A549 (cell line): ENCODE measurements around the gene TRANK1. TPM values are rescaled to one million over a fixed set of nuclear protein-coding genes. Genes with fewer than 3 reads are reported as not detected.
"Not testable (repeated sequence)": the region's sequence is repeated elsewhere in the genome, so short reads cannot be mapped to it uniquely, and the experiment has no call there.

Experiments
- ATAC-seq, 2 experiments: fragments of 200-7000 bp in 1 of 2; fragments of >200 bp in 1 of 2; cut with Nextera tagmentation in 1 of 2; cut with Tn5 transposase in 1 of 2; 3 replicates each; pipeline versions ENCODE4 v1.8.0 to v1.9.1; 2018 to 2020; ENCODE audit warnings: mild to moderate bottlenecking in 1 of 2, moderate library complexity in 1 of 2
- CTCF ChIA-PET: fragments of 300-600 bp; sonication (Branson Sonifier 250); formaldehyde crosslinking; extraction: SDS; loops from one replicate; lab custom pipeline; 2021; ENCODE audit warnings: antibody characterized with exemption, inconsistent platforms; lab: Yijun Ruan, JAX
- POLR2A ChIA-PET: fragments of 350-600 bp; formaldehyde crosslinking; extraction: SDS; loops from one replicate; lab custom pipeline; 2021; ENCODE audit warnings: antibody characterized with exemption, inconsistent platforms; lab: Yijun Ruan, JAX
- DNase-seq, 2 experiments: peaks; one replicate each; pipeline versions ENCODE4 v3.0.0 to v3.0.0-alpha.2; 2011 to 2016; ENCODE audit warnings: low read depth in 1 of 2, low spot score in 1 of 2
- FAIRE-seq: peaks from 2 replicates; lab custom pipeline; 2011; peaks lifted over from hg19 to GRCh38; lab: Jason Lieb, UNC
- H3K27ac ChIP-seq, 2 experiments: fragments of >200 bp; sonication (Bioruptor Twin); formaldehyde crosslinking; 3 replicates each; pipeline ENCODE4 v1.5.1; 2016 to 2017
- H3K4me1 ChIP-seq: fragments of >200 bp; sonication (Bioruptor Twin); formaldehyde crosslinking; 3 replicates; pipeline ENCODE4 v1.6.1; 2016
- H3K4me2 ChIP-seq: fragments of >200 bp; sonication (Bioruptor Twin); formaldehyde crosslinking; 3 replicates; pipeline ENCODE4 v1.6.1; 2016
- H3K4me3 ChIP-seq: fragments of >200 bp; sonication (Bioruptor Twin); formaldehyde crosslinking; 3 replicates; pipeline ENCODE4 v1.5.1; 2016
- H3K9me3 ChIP-seq: fragments of >200 bp; sonication (Bioruptor Twin); formaldehyde crosslinking; 3 replicates; pipeline ENCODE4 v1.6.1; 2016
- ATOH8 ChIP-seq: fragments of 250-450 bp; sonication (Bioruptor Pico); IDR thresholded peaks from 2 replicates; pipeline ENCODE4 v1.5.0; 2020; ENCODE audit warnings: low read depth, mild to moderate bottlenecking, moderate library complexity
- CBX8 ChIP-seq: fragments of 200-600 bp; sonication (generic); IDR thresholded peaks from 2 replicates; pipeline ENCODE4 v1.6.1; 2016
- CTCF ChIP-seq: fragments of >200 bp; sonication (Bioruptor Twin); formaldehyde crosslinking; IDR thresholded peaks from 3 replicates; pipeline ENCODE4 v1.5.1; 2016
- E2F6 ChIP-seq: IDR thresholded peaks from 2 replicates; pipeline ENCODE4 v1.6.1; 2012; ENCODE audit warnings: low read depth, borderline replicate concordance
- ESRRA ChIP-seq: fragments of 150-350 bp; IDR thresholded peaks from 2 replicates; pipeline ENCODE4 v1.6.1; 2014; ENCODE audit warnings: mild to moderate bottlenecking, low read length, borderline replicate concordance
- FOSL2 ChIP-seq, 2 experiments: fragments of 450-650 bp in 1 of 2; fragments of >200 bp in 1 of 2; sonication (Bioruptor Twin) in 1 of 2; formaldehyde crosslinking; IDR thresholded peaks; 2 replicates each; pipeline versions ENCODE4 v1.5.0 to v1.6.1; 2016 to 2020; ENCODE audit warnings: mild to moderate bottlenecking in 1 of 2, moderate library complexity in 1 of 2
- HDAC2 ChIP-seq: fragments of 200-600 bp; sonication (generic); IDR thresholded peaks from 2 replicates; pipeline ENCODE4 v1.6.1; 2016
- HOXA7 ChIP-seq: fragments of 250-450 bp; sonication (Bioruptor Pico); IDR thresholded peaks from 2 replicates; pipeline ENCODE4 v1.5.0; 2020; ENCODE audit warnings: mild to moderate bottlenecking, moderate library complexity
- HOXB13 ChIP-seq: fragments of 250-450 bp; sonication (Bioruptor Pico); IDR thresholded peaks from 2 replicates; pipeline ENCODE4 v1.5.0; 2020; ENCODE audit warnings: low read depth, mild to moderate bottlenecking, moderate library complexity
- KDM1A ChIP-seq: fragments of 200-600 bp; sonication (generic); IDR thresholded peaks from 2 replicates; pipeline ENCODE4 v1.6.1; 2016; ENCODE audit warnings: low read depth, mild to moderate bottlenecking
- MYC ChIP-seq: IDR thresholded peaks from 2 replicates; pipeline ENCODE4 v1.6.1; 2012; ENCODE audit warnings: mild to moderate bottlenecking, inconsistent platforms, low read length, improper control_type of control experiment, borderline replicate concordance
- NPAS2 ChIP-seq: fragments of 250-450 bp; sonication (Bioruptor Pico); IDR thresholded peaks from 2 replicates; pipeline ENCODE4 v1.8.0; 2022; ENCODE audit warnings: mild to moderate bottlenecking, moderate library complexity, borderline replicate concordance
- NR3C1 ChIP-seq: fragments of >200 bp; sonication (Bioruptor Twin); formaldehyde crosslinking; IDR thresholded peaks from 3 replicates; pipeline ENCODE4 v1.6.1; 2017
- RARB ChIP-seq: fragments of 250-450 bp; sonication (Bioruptor Pico); IDR thresholded peaks from 2 replicates; pipeline ENCODE4 v1.8.0; 2021; ENCODE audit warnings: mild to moderate bottlenecking, moderate library complexity
- RCOR1 ChIP-seq: fragments of 150-350 bp; IDR thresholded peaks from 2 replicates; pipeline ENCODE4 v1.6.1; 2014; ENCODE audit warnings: antibody characterized with exemption, low read length, low read depth
- RFX5 ChIP-seq: fragments of 450-650 bp; IDR thresholded peaks from 2 replicates; pipeline ENCODE4 v1.7.1; 2014; ENCODE audit warnings: antibody characterized with exemption, mild to moderate bottlenecking, moderate library complexity
- SMC3 ChIP-seq: fragments of >200 bp; sonication (Bioruptor Twin); formaldehyde crosslinking; IDR thresholded peaks from 3 replicates; pipeline ENCODE4 v1.6.1; 2018; ENCODE audit warnings: inconsistent platforms
- SREBF2 ChIP-seq: fragments of 450-650 bp; IDR thresholded peaks from 2 replicates; pipeline ENCODE4 v1.6.1; 2014; ENCODE audit warnings: mild to moderate bottlenecking, moderate library complexity
- ZFP36 ChIP-seq: fragments of 450-650 bp; IDR thresholded peaks from 2 replicates; pipeline ENCODE4 v1.6.1; 2014; ENCODE audit warnings: borderline replicate concordance; ENCODE audit not compliant: partially characterized antibody
- ZSCAN20 ChIP-seq: fragments of 250-450 bp; sonication (Bioruptor Pico); IDR thresholded peaks from 2 replicates; pipeline ENCODE4 v1.8.0; 2022; ENCODE audit warnings: mild to moderate bottlenecking, moderate library complexity
- WGBS: methylation state at CpG from one replicate; pipeline ENCODE4 v1.1.6; 2017; ENCODE audit errors: missing lambda C conversion rate; 5-methylcytosine and 5-hydroxymethylcytosine counted together
- polyA plus RNA-seq, 4 experiments: library from polyadenylated mRNA; depleted of rRNA in 3 of 4; stranded (reverse); fragments of >200 nt; fragmentation: RNase III in 1 of 4; extraction: RNeasy Plus Mini Kit Qiagen cat#74134 plus additional on column Dnase treatment in 1 of 4; gene quantifications; 2 replicates in 3 of 4; 3 replicates in 1 of 4; pipeline ENCODE4 v1.2.3, GENCODE V29; 2011 to 2017
- TF ChIP-seq, protein P1 (sequence below): fragments of >200 bp; sonication (Bioruptor Twin); formaldehyde crosslinking; IDR thresholded peaks from 2 replicates; pipeline ENCODE4 v1.6.1; 2016
- TF ChIP-seq, protein P2 (sequence below): fragments of 250-450 bp; sonication (Bioruptor Pico); IDR thresholded peaks from 2 replicates; pipeline ENCODE4 v1.5.0; 2021; ENCODE audit warnings: mild to moderate bottlenecking, moderate library complexity, borderline replicate concordance
- TF ChIP-seq, protein P3 (sequence below): fragments of >200 bp; sonication (Bioruptor Twin); formaldehyde crosslinking; IDR thresholded peaks from 3 replicates; pipeline ENCODE4 v1.6.1; 2016

TRANK1 gene
- polyA plus RNA-seq, 2 of the 4 experiments (the other 2 are of a cell fraction): 0.58 to 3.2 TPM

- TF ChIP-seq ESRRA (no peak), MYC (no peak), ATOH8 (no peak)
- TF ChIP-seq, protein P1, sequence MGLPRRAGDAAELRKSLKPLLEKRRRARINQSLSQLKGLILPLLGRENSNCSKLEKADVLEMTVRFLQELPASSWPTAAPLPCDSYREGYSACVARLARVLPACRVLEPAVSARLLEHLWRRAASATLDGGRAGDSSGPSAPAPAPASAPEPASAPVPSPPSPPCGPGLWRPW: no peak
- TF ChIP-seq, protein P2, sequence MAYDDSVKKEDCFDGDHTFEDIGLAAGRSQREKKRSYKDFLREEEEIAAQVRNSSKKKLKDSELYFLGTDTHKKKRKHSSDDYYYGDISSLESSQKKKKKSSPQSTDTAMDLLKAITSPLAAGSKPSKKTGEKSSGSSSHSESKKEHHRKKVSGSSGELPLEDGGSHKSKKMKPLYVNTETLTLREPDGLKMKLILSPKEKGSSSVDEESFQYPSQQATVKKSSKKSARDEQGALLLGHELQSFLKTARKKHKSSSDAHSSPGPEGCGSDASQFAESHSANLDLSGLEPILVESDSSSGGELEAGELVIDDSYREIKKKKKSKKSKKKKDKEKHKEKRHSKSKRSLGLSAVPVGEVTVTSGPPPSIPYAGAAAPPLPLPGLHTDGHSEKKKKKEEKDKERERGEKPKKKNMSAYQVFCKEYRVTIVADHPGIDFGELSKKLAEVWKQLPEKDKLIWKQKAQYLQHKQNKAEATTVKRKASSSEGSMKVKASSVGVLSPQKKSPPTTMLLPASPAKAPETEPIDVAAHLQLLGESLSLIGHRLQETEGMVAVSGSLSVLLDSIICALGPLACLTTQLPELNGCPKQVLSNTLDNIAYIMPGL (CRISPR knock-in tag): no peak
- Histone ChIP-seq H3K4me1 (peaks cover 14% of the 10 kb centered on the region), H3K9me3 (no peaks in the 10 kb centered on the region), H3K4me2 (no peak overlapping the region), H3K4me3 (no peak overlapping the region), H3K27ac (no peak overlapping the region)
- FAIRE-seq: no peak
- WGBS: 75% methylated on average over 3 of the region's 3 CpGs
- no peak for ATAC-seq
- ChIA-PET CTCF (no interaction called here), POLR2A (no interaction called here)
- no peak for DNase-seq
Observed at GRCh38 chr3:36956155-36956554, 11.3 kb upstream of the TRANK1 start.

GRCh38 chr3:36954452-36955134 lies 9.7 kb upstream of the TRANK1 start:
- H3K9me3 ChIP-seq: no peaks in the 10 kb centered on the region
- POLR2A ChIA-PET: no interaction called here
- CTCF ChIA-PET: interaction anchor here (0.7 kb wide), 1 partner anchor 413 kb away, joined by 5 read pairs; no protein-coding TSS in a partner anchor
- FAIRE-seq: no peak
- no peak overlapping the region for H3K27ac ChIP-seq
- H3K4me1 ChIP-seq: peaks cover 14% of the 10 kb centered on the region
- no peak for ATAC-seq
- no peak for DNase-seq
- TF ChIP-seq FOSL2 (IDR thresholded peaks at IDR 0.05) (no peak), FOSL2 (CRISPR knock-in tag; IDR thresholded peaks at IDR 0.05) (no peak), ZSCAN20 (no peak), HDAC2 (no peak), NPAS2 (no peak), SMC3 (no peak), SREBF2 (no peak), NR3C1 (no peak), E2F6 (no peak), ZFP36 (no peak), CBX8 (no peak), KDM1A (no peak), RFX5 (no peak), CTCF (no peak), RCOR1 (no peak), MYC (no peak), HOXB13 (CRISPR knock-in tag) (no peak), RARB (no peak), HOXA7 (CRISPR knock-in tag) (no peak)
- TF ChIP-seq, protein P3, sequence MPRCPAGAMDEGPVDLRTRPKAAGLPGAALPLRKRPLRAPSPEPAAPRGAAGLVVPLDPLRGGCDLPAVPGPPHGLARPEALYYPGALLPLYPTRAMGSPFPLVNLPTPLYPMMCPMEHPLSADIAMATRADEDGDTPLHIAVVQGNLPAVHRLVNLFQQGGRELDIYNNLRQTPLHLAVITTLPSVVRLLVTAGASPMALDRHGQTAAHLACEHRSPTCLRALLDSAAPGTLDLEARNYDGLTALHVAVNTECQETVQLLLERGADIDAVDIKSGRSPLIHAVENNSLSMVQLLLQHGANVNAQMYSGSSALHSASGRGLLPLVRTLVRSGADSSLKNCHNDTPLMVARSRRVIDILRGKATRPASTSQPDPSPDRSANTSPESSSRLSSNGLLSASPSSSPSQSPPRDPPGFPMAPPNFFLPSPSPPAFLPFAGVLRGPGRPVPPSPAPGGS: no peak
- TF ChIP-seq, protein P2 (CRISPR knock-in tag): no peak
- H3K4me3 ChIP-seq: no peak overlapping the region
- H3K4me2 ChIP-seq: no peak overlapping the region

DNA sequence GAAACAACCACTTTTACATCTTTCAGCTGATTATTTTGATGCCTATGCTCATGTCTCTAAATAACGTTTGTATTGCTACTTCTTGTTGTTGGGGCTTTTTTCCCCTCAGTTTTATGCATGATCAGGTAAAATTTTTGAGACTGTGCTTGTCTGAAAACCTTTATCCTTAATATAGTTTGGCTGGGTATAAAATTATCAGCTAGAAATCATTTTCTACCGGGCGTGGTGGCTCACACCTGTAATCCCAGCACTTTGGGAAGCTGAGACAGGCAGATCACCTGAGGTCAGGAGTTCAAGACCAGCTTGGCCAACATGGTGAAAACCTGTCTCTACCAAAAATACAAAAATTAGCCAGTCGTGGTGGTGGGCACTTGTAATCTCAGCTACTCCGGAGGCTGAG lies 3.0 kb upstream of the TRANK1 start:
- H3K27ac ChIP-seq, DNase-seq, H3K4me1 ChIP-seq, FAIRE-seq, H3K4me3 ChIP-seq, H3K4me2 ChIP-seq, POLR2A ChIA-PET, ATAC-seq: not testable (repeated sequence)
- WGBS: 51% methylated on average over 5 of the region's 5 CpGs
- peaks cover 33% of the 10 kb centered on the region for H3K9me3 ChIP-seq
- CTCF ChIA-PET: interaction anchor here (0.7 to 1.7 kb wide), 4 partner anchors 11 to 80 kb away, joined by 3 to 12 read pairs (median 5); no protein-coding TSS in a partner anchor
